ENCODE data around the gene LRRFIP1.

LRRFIP1 gene

DNA sequence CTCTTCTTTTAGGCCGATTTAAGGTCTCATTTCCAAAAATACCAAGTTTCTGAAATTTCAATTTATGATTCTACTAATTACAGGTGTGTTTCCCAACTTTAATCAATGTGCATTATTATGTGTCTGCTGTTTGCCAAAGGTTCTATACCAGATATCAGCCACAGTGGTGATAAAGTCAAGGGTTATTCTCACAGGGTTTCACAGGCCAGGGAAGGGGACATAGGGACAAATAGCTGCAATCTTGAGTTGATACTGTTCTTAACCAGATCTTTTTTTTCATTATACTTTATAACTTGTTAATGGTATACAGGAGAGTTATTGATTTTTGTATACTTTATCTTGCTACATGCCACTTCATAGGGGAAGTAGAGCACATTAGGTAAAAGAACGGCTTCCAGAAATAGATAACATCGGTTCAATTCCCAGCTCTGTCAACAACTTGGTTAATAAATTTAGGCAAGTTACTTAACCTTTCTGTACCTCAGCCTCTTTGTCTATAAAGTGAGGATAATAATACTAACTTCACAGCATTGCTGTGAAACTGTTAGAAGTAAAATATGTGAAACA lies 200.1 kb downstream of the LRRFIP1 start:
- H3K4me3 ChIP-seq (ENCODE audit: low read length), result no peak overlapping the region
- TF ChIP-seq, protein P1, sequence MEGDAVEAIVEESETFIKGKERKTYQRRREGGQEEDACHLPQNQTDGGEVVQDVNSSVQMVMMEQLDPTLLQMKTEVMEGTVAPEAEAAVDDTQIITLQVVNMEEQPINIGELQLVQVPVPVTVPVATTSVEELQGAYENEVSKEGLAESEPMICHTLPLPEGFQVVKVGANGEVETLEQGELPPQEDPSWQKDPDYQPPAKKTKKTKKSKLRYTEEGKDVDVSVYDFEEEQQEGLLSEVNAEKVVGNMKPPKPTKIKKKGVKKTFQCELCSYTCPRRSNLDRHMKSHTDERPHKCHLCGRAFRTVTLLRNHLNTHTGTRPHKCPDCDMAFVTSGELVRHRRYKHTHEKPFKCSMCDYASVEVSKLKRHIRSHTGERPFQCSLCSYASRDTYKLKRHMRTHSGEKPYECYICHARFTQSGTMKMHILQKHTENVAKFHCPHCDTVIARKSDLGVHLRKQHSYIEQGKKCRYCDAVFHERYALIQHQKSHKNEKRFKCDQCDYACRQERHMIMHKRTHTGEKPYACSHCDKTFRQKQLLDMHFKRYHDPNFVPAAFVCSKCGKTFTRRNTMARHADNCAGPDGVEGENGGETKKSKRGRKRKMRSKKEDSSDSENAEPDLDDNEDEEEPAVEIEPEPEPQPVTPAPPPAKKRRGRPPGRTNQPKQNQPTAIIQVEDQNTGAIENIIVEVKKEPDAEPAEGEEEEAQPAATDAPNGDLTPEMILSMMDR (conservative IDR thresholded peaks at IDR 0.05; ENCODE audit: low read depth, low read length), result no peak
- no peak for DNase-seq (ENCODE audit: low read depth)
